Gastroesophageal sphincter (tissue), 4 donors: Measurements from ENCODE around the gene PPP1R18. TPM values are rescaled to one million over a fixed set of nuclear protein-coding genes. Genes with fewer than 3 reads are reported as not detected.
A peak's percentile ranks its signal among the peaks of the same experiment; 100 is the strongest.
"Not testable (repeated sequence)": the region's sequence is repeated elsewhere in the genome, so short reads cannot be mapped to it uniquely, and the experiment has no call there.

Experiments
- ATAC-seq: fragments of 150-250 bp; one replicate; pipeline ENCODE4 v1.9.1; 2016; ENCODE audit warnings: mild to moderate bottlenecking, moderate library complexity
- H3K27ac ChIP-seq, 4 donors: fragments of 200-600 bp; sonication (generic) in 3 of 4; 1 replicate in 3 of 4; 2 replicates in 1 of 4; pipeline ENCODE4 v1.5.1; 2016 to 2019
- H3K27me3 ChIP-seq: fragments of 200-600 bp; sonication (generic); one replicate; pipeline ENCODE4 v1.5.1; 2019
- H3K36me3 ChIP-seq, 2 donors: fragments of 200-600 bp; sonication (generic); one replicate each; pipeline ENCODE4 v1.5.1; 2019; ENCODE audit warnings: control low read depth in 1 of 2
- H3K4me1 ChIP-seq, 3 donors: fragments of 200-600 bp; sonication (generic); 1 replicate in 2 of 3; 2 replicates in 1 of 3; pipeline ENCODE4 v1.5.1; 2016 to 2019; ENCODE audit warnings: control low read depth in 2 of 3
- H3K4me3 ChIP-seq, 2 donors: fragments of 200-600 bp; sonication (generic); one replicate each; pipeline ENCODE4 v1.5.1; 2019; ENCODE audit warnings: mild to moderate bottlenecking in 1 of 2, moderate library complexity in 1 of 2
- H3K9me3 ChIP-seq, 3 donors: fragments of 200-600 bp; sonication (generic); one replicate each; pipeline ENCODE4 v1.5.1; 2017 to 2019; ENCODE audit warnings: control low read depth in 2 of 3
- EP300 ChIP-seq: sonication (generic); formaldehyde crosslinking; IDR thresholded peaks from one replicate; pipeline ENCODE4 v1.6.1; 2017; ENCODE audit warnings: antibody characterized with exemption, mild to moderate bottlenecking
- POLR2A ChIP-seq, 2 donors: fragments of 450-650 bp; IDR thresholded peaks; one replicate each; pipeline ENCODE4 v1.6.1; 2017; ENCODE audit warnings: antibody characterized with exemption in 2 of 2, mild to moderate bottlenecking in 2 of 2, moderate library complexity in 1 of 2
- POLR2AphosphoS5 ChIP-seq: sonication (generic); formaldehyde crosslinking; IDR thresholded peaks from one replicate; pipeline ENCODE4 v1.6.1; 2017; ENCODE audit warnings: antibody characterized with exemption
- WGBS, 2 donors: methylation state at CpG; one replicate each; pipeline ENCODE4 v1.1.5; 2018; ENCODE audit warnings: low coverage in 1 of 2; 5-methylcytosine and 5-hydroxymethylcytosine counted together
- total RNA-seq, 4 donors: library from RNA; depleted of rRNA; stranded (reverse); fragments of >200 nt; gene quantifications; one replicate each; pipeline ENCODE4 v1.1.0, GENCODE V29; 2016
- TF ChIP-seq, protein P1 (sequence below), 4 experiments: fragments of 200-600 bp in 2 of 4; fragments of 450-650 bp in 2 of 4; sonication (generic) in 1 of 4; IDR thresholded peaks; one replicate each; pipeline ENCODE4 v1.5.1; 2017 to 2019; ENCODE audit warnings: antibody characterized with exemption in 4 of 4, mild to moderate bottlenecking in 2 of 4, moderate library complexity in 2 of 4

The PPP1R18 gene
- total RNA-seq, 4 donors from 2014 or later = 45.3 to 65.8 (median 56.6) TPM

DNA sequence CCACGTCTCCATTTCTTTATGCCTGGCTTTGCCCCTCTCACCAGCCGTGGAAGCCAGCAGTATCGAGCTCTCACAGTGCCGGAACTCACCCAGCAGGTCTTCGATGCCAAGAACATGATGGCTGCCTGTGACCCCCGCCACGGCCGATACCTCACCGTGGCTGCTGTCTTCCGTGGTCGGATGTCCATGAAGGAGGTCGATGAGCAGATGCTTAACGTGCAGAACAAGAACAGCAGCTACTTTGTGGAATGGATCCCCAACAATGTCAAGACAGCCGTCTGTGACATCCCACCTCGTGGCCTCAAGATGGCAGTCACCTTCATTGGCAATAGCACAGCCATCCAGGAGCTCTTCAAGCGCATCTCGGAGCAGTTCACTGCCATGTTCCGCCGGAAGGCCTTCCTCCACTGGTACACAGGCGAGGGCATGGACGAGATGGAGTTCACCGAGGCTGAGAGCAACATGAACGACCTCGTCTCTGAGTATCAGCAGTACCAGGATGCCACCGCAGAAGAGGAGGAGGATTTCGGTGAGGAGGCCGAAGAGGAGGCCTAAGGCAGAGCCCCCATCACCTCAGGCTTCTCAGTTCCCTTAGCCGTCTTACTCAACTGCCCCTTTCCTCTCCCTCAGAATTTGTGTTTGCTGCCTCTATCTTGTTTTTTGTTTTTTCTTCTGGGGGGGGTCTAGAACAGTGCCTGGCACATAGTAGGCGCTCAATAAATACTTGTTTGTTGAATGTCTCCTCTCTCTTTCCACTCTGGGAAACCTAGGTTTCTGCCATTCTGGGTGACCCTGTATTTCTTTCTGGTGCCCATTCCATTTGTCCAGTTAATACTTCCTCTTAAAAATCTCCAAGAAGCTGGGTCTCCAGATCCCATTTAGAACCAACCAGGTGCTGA, 37.6 kb upstream of the PPP1R18 start:
- TF ChIP-seq, protein P1, sequence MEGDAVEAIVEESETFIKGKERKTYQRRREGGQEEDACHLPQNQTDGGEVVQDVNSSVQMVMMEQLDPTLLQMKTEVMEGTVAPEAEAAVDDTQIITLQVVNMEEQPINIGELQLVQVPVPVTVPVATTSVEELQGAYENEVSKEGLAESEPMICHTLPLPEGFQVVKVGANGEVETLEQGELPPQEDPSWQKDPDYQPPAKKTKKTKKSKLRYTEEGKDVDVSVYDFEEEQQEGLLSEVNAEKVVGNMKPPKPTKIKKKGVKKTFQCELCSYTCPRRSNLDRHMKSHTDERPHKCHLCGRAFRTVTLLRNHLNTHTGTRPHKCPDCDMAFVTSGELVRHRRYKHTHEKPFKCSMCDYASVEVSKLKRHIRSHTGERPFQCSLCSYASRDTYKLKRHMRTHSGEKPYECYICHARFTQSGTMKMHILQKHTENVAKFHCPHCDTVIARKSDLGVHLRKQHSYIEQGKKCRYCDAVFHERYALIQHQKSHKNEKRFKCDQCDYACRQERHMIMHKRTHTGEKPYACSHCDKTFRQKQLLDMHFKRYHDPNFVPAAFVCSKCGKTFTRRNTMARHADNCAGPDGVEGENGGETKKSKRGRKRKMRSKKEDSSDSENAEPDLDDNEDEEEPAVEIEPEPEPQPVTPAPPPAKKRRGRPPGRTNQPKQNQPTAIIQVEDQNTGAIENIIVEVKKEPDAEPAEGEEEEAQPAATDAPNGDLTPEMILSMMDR (IDR thresholded peaks at IDR 0.05) = peak in 1 of 4 experiments; percentile 14
- peak; percentile 7 for TF ChIP-seq POLR2AphosphoS5
- not testable (repeated sequence) for H3K27me3 ChIP-seq, H3K4me3 ChIP-seq, H3K9me3 ChIP-seq, ATAC-seq
- 43 to 71% methylated on average over 6 to 11 of the region's 29 CpGs for WGBS, 2 donors
- H3K4me1 ChIP-seq = peaks cover 2 to 75% (median 19%) of the 10 kb centered on the region in 3 donors
- peak overlapping the region in 3 of 4 donors; percentile 94 to 99 (median 97) for H3K27ac ChIP-seq
- H3K36me3 ChIP-seq = peaks cover 0 to 67% of the 10 kb centered on the region in 2 donors

- Histone ChIP-seq H3K4me1 (peaks cover 2 to 81% (median 22%) of the 10 kb centered on the region in 3 donors), H3K27ac (peak overlapping the region in 3 of 4 donors; percentile 94 to 99 (median 97)), H3K36me3 (peaks cover 0 to 59% of the 10 kb centered on the region in 2 donors)
- ATAC-seq, H3K9me3 ChIP-seq, H3K27me3 ChIP-seq, H3K4me3 ChIP-seq: not testable (repeated sequence)
- WGBS, 2 donors = 31 to 42% methylated on average over 8 of the region's 16 CpGs
Measured at GRCh38 chr6:30723159-30723842, 36.9 kb upstream of the PPP1R18 start.

DNA sequence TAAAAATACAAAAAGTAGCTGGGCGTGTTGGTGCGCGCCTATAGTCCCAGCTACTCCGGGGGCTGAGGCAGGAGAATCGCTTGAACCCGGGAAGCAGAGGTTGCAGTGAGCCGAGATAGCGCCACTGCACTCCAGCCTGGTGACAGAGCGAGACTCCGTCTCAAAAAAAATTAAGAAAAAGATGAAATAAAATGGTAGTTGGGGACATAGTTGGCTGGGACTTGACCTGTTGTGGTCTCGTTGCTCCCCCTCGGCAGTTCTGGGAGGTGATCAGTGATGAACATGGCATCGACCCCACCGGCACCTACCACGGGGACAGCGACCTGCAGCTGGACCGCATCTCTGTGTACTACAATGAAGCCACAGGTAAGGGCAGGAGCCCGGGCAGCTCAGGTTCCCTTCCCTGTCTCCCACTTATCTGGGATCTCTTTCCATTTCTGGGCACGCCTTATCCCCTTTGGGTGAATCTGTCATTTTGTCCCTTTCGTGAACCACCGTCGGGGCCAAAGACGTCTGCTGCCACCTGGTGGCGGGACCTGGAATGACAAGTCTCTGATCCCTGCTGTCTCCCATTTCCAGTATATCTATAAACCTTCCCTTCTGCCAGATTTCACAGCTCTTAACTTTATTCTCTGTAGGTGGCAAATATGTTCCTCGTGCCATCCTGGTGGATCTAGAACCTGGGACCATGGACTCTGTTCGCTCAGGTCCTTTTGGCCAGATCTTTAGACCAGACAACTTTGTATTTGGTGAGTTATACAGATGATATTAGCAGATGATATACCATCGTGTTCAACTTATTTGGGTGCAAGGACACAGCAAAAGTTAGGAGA, 36.1 kb upstream of the PPP1R18 start:
- Histone ChIP-seq H3K27ac (peak overlapping the region; percentile 78 to 99 (median 96)), H3K27me3 (no peaks in the 10 kb centered on the region), H3K36me3 (peaks cover 0 to 51% of the 10 kb centered on the region in 2 donors), H3K9me3 (no peaks in the 10 kb centered on the region), H3K4me3 (peak overlapping the region; percentile 36 to 91), H3K4me1 (peaks cover 2 to 80% (median 26%) of the 10 kb centered on the region in 3 donors)
- 6 to 24% methylated on average over 3 to 23 of the region's 27 CpGs for WGBS, 2 donors
- ATAC-seq = no peak
- no peak for TF ChIP-seq POLR2A (IDR thresholded peaks at IDR 0.05)
- TF ChIP-seq, protein P1 (IDR thresholded peaks at IDR 0.05) = peak; percentile 96 to 99 (median 98)
- TF ChIP-seq POLR2AphosphoS5 = peak; percentile 65

GRCh38 chr6:30722025-30722279, 35.5 kb upstream of the PPP1R18 start:
- Histone ChIP-seq H3K36me3 (peaks cover 0 to 45% of the 10 kb centered on the region in 2 donors), H3K4me3 (peak overlapping the region; percentile 36 to 91), H3K4me1 (peaks cover 2 to 74% (median 26%) of the 10 kb centered on the region in 3 donors), H3K27ac (peak overlapping the region; percentile 78 to 99 (median 96))
- H3K9me3 ChIP-seq, ATAC-seq, H3K27me3 ChIP-seq: not testable (repeated sequence)
- WGBS, 2 donors = 4 to 7% methylated on average over 3 to 7 of the region's 10 CpGs

- H3K27ac ChIP-seq = peak overlapping the region; percentile 94 to 99 (median 98)
- peak overlapping the region; percentile 91 to 94 for H3K4me3 ChIP-seq
- 1% methylated on average over 9 to 45 of the region's 71 CpGs for WGBS, 2 donors
- no peaks in the 10 kb centered on the region for H3K9me3 ChIP-seq
- TF ChIP-seq, protein P1 (IDR thresholded peaks at IDR 0.05) = peak in 3 of 4 experiments; percentile 56 to 67 (median 62)
- peak; percentile 34 to 52 for TF ChIP-seq POLR2A (IDR thresholded peaks at IDR 0.05)
- peak; percentile 58 for TF ChIP-seq POLR2AphosphoS5
- no peak for TF ChIP-seq EP300
- no peaks in the 10 kb centered on the region for H3K27me3 ChIP-seq
- peak; percentile 55 for ATAC-seq
- H3K4me1 ChIP-seq = peaks cover 2 to 76% (median 28%) of the 10 kb centered on the region in 3 donors
- H3K36me3 ChIP-seq = peaks cover 0 to 40% of the 10 kb centered on the region in 2 donors
Measured at GRCh38 chr6:30721198-30722024, 35.0 kb upstream of the PPP1R18 start.
